NCI-H460 (cell line): ENCODE data around the gene SETD4. TPM values are rescaled to one million over a fixed set of nuclear protein-coding genes. Genes with fewer than 3 reads are reported as not detected.

Experiments
- DNase-seq: peaks from one replicate; pipeline ENCODE4 v3.0.0-alpha.2; 2016; ENCODE audit warnings: low read depth; ENCODE audit errors: extremely low read depth
- total RNA-seq: library from RNA; depleted of rRNA; stranded (reverse); fragments of >200 nt; shearing (Covaris generic); gene quantifications from 2 replicates; pipeline ENCODE4 v1.2.3, GENCODE V29; 2014

Gene SETD4
- total RNA-seq, 1 experiment from 2014 or later = 12.6 TPM

- no peak for DNase-seq
Measured at GRCh38 chr21:36048357-36048756, 12.0 kb downstream of the SETD4 start.

- DNase-seq = no peak
Measured at GRCh38 chr21:36047139-36047538, 13.2 kb downstream of the SETD4 start.

GRCh38 chr21:36045993-36046392, 14.3 kb downstream of the SETD4 start:
- DNase-seq = no peak

- DNase-seq = no peak
Measured at GRCh38 chr21:36044056-36044455, 16.3 kb downstream of the SETD4 start.

- DNase-seq = no peak
Measured at GRCh38 chr21:36041910-36042309, 18.4 kb downstream of the SETD4 start.

GRCh38 chr21:36040389-36040788, 19.9 kb downstream of the SETD4 start:
- DNase-seq = no peak

GRCh38 chr21:36039861-36040260, 20.5 kb downstream of the SETD4 start:
- no peak for DNase-seq

GRCh38 chr21:36038701-36039497, 21.4 kb downstream of the SETD4 start:
- no peak for DNase-seq

GRCh38 chr21:36035381-36035791, 24.9 kb downstream of the SETD4 start:
- no peak for DNase-seq

GRCh38 chr21:36034211-36034913, 26.0 kb downstream of the SETD4 start:
- no peak for DNase-seq

- no peak for DNase-seq
Measured at GRCh38 chr21:36032647-36033406, 27.5 kb downstream of the SETD4 start.

- DNase-seq = no peak
Measured at GRCh38 chr21:36030581-36031189, 29.6 kb downstream of the SETD4 start.

GRCh38 chr21:36029309-36029708, 31.0 kb downstream of the SETD4 start:
- DNase-seq = no peak

GRCh38 chr21:36028127-36029069, 31.9 kb downstream of the SETD4 start:
- peak; percentile 44 for DNase-seq

GRCh38 chr21:36027347-36027746, 33.0 kb downstream of the SETD4 start:
- DNase-seq = no peak

- no peak for DNase-seq
Measured at GRCh38 chr21:36024782-36025181, 35.5 kb downstream of the SETD4 start.

- no peak for DNase-seq
Measured at GRCh38 chr21:36023092-36023480, 37.2 kb downstream of the SETD4 start.

- no peak for DNase-seq
Measured at GRCh38 chr21:36022427-36023091, 37.8 kb downstream of the SETD4 start.

- DNase-seq = no peak
Measured at GRCh38 chr21:36021251-36021837, 39.0 kb downstream of the SETD4 start.
